ENCODE data around the gene KLK15.

- no peak for TF ChIP-seq POLR2A (IDR thresholded peaks at IDR 0.05)
- TF ChIP-seq CTCF (IDR thresholded peaks at IDR 0.05) = no peak
These were observed 44.0 kb upstream of the KLK15 start for GRCh38 chr19:50877338-50877737.
